Epithelial cell of proximal tubule (primary cell): Measurements from ENCODE around the gene ACOT9. TPM values are rescaled to one million over a fixed set of nuclear protein-coding genes. Genes with fewer than 3 reads are reported as not detected.
"Not testable (repeated sequence)": the region's sequence is repeated elsewhere in the genome, so short reads cannot be mapped to it uniquely, and the experiment has no call there.

Experiments used
- DNase-seq: peaks from one replicate; pipeline ENCODE4 v3.0.0-alpha.2; 2011; ENCODE audit warnings: low read depth
- H3K4me3 ChIP-seq: 2 replicates; pipeline ENCODE4 v1.5.1; 2011; ENCODE audit warnings: low read depth, mild to moderate bottlenecking, low read length
- total RNA-seq: library from RNA; depleted of rRNA; stranded (reverse); fragments of >200 nt; gene quantifications from 2 replicates; pipeline ENCODE4 v1.2.3, GENCODE V29; 2015
- TF ChIP-seq, protein P1 (sequence below): conservative IDR thresholded peaks from 2 replicates; pipeline ENCODE4 v1.5.1; 2012; ENCODE audit warnings: low read depth, mild to moderate bottlenecking, low read length

The ACOT9 gene
- total RNA-seq, 1 donor from 2014 or later, result 56.3 TPM

DNA sequence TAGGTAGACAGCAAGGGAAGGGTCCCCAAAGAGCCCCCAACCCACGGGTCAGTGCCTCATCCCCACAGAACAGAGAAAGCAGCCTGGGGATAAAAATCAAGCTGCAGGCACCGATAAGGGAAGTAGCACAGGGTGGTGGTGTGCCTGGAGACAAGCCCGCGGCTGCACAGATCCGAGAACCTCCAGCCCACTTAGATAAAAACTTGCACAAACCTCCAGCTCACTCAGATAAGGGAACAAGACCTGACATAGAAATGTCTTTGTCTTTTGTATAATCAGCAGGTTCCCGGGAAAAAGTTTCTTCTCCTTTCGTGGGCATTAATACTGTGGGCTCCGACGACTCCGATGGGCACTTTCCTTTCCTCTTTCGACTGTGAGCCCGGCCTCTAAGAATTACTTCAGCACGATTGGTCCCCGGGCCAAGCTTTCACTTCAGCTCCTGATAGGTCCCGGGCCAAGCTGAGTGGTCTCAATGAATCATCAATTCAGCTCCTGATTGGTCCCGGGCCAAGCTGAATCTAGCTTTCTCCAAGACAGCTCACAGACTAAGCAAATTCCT lies 43.4 kb downstream of the ACOT9 start:
- H3K4me3 ChIP-seq, result no peak overlapping the region
- no peak for DNase-seq
- TF ChIP-seq, protein P1, sequence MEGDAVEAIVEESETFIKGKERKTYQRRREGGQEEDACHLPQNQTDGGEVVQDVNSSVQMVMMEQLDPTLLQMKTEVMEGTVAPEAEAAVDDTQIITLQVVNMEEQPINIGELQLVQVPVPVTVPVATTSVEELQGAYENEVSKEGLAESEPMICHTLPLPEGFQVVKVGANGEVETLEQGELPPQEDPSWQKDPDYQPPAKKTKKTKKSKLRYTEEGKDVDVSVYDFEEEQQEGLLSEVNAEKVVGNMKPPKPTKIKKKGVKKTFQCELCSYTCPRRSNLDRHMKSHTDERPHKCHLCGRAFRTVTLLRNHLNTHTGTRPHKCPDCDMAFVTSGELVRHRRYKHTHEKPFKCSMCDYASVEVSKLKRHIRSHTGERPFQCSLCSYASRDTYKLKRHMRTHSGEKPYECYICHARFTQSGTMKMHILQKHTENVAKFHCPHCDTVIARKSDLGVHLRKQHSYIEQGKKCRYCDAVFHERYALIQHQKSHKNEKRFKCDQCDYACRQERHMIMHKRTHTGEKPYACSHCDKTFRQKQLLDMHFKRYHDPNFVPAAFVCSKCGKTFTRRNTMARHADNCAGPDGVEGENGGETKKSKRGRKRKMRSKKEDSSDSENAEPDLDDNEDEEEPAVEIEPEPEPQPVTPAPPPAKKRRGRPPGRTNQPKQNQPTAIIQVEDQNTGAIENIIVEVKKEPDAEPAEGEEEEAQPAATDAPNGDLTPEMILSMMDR, result no peak

DNA sequence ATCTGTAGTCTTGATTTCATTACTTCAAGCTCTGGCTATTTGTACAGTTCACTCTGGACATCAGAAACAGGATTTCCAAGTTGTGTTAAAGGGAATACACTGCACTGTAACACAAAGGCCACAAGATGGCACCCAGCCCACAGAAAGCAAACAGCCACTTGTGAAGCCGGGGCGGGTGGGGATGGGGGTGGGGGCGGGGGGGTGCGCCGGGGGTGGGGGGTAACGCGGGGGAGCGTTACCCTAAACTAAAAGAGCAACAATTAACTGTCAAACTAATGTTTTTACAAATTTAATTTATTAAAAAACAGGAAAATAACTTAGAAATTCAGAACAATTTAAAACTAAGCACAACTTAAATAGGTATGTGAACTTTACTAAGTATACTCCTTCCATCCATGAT lies 48.5 kb downstream of the ACOT9 start:
- no peak for DNase-seq
- TF ChIP-seq, protein P1, result peak; percentile 50
- no peak overlapping the region for H3K4me3 ChIP-seq

DNA sequence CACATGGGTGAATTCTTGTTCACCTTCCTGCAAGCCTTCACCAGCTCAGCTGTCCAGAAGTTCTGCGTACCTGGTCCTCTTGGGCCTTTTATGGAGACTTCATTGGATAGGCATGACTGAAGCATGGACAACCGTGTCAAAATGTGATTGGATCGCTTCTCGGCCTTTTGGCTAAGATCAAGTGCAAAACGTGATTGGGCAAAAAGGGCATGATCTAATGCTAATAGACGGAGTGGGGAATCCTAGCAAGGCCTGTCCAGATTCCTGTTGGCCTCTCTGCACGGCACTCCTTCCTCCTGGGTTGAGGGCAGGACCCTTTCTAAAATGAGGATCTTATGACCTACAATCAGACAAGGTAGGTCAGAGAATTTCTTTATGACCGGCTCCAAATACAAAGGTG lies 50.9 kb downstream of the ACOT9 start:
- TF ChIP-seq, protein P1, result no peak
- no peak overlapping the region for H3K4me3 ChIP-seq
- DNase-seq, result no peak

DNA sequence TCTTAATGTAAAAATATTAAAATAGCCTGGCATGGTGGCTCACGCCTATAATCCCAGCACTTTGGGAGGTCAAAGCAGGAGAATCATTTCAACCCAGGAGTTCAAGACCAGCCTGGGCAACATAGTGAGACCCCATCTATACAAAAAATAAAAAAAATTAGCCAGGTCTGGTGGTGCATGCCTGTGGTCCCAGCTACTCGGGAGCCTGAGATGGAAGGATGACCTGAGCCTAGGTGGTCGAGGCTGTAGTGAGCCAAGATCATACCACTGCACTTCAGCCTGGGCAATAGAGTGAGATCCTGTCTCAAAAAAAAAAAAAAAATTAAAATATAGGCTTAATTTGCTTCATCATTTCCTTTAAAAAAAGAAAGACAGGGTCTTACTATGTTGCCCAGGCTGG lies 66.6 kb downstream of the ACOT9 start:
- H3K4me3 ChIP-seq, DNase-seq: not testable (repeated sequence)

DNA sequence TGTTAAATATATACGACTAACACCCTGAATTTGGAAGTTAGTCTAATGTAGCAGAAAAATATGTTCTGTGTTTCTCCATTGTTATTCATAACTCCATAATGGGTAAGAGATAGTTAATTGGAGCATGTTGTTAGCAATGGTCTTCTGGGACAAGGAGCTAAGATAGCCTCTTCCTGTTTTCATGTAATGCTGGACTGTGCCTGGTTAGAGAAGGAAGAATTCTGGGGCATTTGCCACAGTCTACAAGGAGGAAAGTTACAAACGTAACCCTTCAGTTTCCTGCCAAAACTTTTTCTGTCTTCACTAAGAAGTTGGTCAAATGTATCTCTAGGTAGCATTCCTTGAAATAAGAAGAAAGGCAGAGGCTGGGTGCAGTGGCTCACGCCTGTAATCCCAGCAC lies 70.0 kb downstream of the ACOT9 start:
- H3K4me3 ChIP-seq, result no peak overlapping the region
- TF ChIP-seq, protein P1, result no peak
- DNase-seq, result no peak

DNA sequence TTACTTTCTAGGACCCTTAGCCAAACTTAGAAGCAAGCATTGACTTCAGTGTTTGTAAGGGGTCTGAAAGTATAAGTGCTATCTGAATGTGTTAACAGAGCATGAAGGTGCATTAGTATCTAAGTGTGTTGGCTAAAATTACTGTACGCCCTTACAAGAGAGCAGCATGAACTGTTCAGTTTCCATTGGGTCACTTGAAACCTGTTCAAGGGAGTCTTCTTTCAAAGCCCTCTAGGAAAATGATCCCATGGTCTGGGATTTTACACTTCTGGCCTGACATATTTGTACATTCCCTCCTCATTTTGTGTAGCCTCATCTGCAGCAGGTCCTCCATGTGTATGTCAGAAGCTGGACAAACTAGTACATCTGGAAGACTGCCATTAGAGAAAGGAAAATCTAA lies 72.5 kb downstream of the ACOT9 start:
- H3K4me3 ChIP-seq, result no peak overlapping the region
- TF ChIP-seq, protein P1, result no peak
- no peak for DNase-seq

DNA sequence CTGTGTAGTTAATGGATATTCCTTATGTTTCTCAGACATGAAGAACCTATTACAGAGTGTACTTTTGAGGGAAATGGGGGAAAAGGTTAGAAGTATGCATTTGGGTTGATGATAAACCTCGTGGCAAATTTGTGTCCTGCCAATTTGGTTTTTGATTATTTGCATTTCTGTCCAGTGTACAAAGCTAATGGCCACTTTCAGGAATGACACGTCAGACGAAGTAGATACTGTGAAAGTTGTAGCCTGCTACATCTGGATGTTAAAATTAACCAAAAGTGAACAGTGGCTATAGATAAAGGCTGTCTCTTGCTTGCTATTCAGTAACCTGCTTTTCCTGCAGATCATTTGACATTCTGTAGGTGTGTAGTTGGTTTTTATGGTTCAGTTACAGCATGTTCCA lies 74.7 kb downstream of the ACOT9 start:
- DNase-seq, result no peak
- TF ChIP-seq, protein P1, result no peak
- peak overlapping the region; percentile 70 for H3K4me3 ChIP-seq
